Measurements from ENCODE around the gene FBXL2. TPM values are rescaled to one million over a fixed set of nuclear protein-coding genes. Genes with fewer than 3 reads are reported as not detected.

Gene FBXL2
- total and polyA plus RNA-seq, 2 of the 8 experiments (the other 6 are each of a cell fraction or from before 2014, with no cell fraction given): 3.1 to 5.4 TPM

DNA sequence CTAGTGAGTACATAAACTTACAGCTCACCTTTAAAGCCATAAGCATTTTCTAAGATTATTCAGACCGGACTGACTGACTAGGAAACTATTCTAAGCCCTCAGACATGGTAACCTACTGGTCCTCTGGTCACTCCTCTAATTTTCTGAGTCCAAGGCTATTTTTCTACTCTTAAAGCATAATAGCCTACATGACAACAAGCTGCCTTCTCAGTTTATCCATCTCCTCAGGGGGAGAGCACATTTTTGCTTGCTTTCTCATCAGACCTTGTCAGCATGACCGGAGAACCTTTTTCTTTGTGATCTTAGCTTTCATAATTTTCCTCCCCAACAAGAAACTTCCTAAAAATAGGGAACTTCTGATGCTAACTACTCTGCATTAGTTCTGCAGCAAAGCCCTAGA, 124.5 kb downstream of the FBXL2 start (continued):
- TF ChIP-seq EP300 (IDR thresholded peaks at IDR 0.05; ENCODE audit: borderline replicate concordance in 1 of 2, low read depth in 2 of 2, low read length in 2 of 2) (no peak), CHD2 (IDR thresholded peaks at IDR 0.05; ENCODE audit: low read length) (no peak)

All from H1 (cell line).